Measurements from ENCODE around the gene COX6B2.

Gene COX6B2

GRCh38 chr19:55362174-55362989, 7.9 kb upstream of the COX6B2 start:
- DNase-seq (ENCODE audit: low spot score) = no peak

- DNase-seq (ENCODE audit: low spot score) = no peak
These were observed 6.4 kb upstream of the COX6B2 start for GRCh38 chr19:55360902-55361301.

- no peak for DNase-seq (ENCODE audit: low spot score)
These were observed 4.7 kb upstream of the COX6B2 start for GRCh38 chr19:55358943-55359908.

GRCh38 chr19:55358493-55358892, 4.0 kb upstream of the COX6B2 start:
- no peak for DNase-seq (ENCODE audit: low spot score)

GRCh38 chr19:55355213-55355821, 798 bp upstream of the COX6B2 start:
- no peak for DNase-seq (ENCODE audit: low spot score)

GRCh38 chr19:55353803-55354697, 469 bp downstream of the COX6B2 start:
- no peak for DNase-seq (ENCODE audit: low spot score)

- DNase-seq (ENCODE audit: low spot score) = no peak
These were observed 1.1 kb downstream of the COX6B2 start for GRCh38 chr19:55353356-55353802.

GRCh38 chr19:55352549-55353145, 1.9 kb downstream of the COX6B2 start:
- no peak for DNase-seq (ENCODE audit: low spot score)

GRCh38 chr19:55352040-55352439, 2.5 kb downstream of the COX6B2 start:
- DNase-seq (ENCODE audit: low spot score) = no peak

GRCh38 chr19:55350620-55351315, 3.8 kb downstream of the COX6B2 start:
- DNase-seq (ENCODE audit: low spot score) = no peak

GRCh38 chr19:55348317-55349034, 6.0 kb downstream of the COX6B2 start:
- DNase-seq (ENCODE audit: low spot score) = no peak

- no peak for DNase-seq (ENCODE audit: low spot score)
These were observed 7.0 kb downstream of the COX6B2 start for GRCh38 chr19:55347442-55348009.

GRCh38 chr19:55346725-55347441, 7.6 kb downstream of the COX6B2 start:
- no peak for DNase-seq (ENCODE audit: low spot score)

- DNase-seq (ENCODE audit: low spot score) = no peak
These were observed 8.4 kb downstream of the COX6B2 start for GRCh38 chr19:55345818-55346724.

- DNase-seq (ENCODE audit: low spot score) = no peak
These were observed 9.3 kb downstream of the COX6B2 start for GRCh38 chr19:55345101-55345817.

GRCh38 chr19:55344444-55344843, 10.1 kb downstream of the COX6B2 start:
- DNase-seq (ENCODE audit: low spot score) = peak; percentile 48
